Endothelial cell (in vitro differentiated cells): ENCODE data around the gene PCDH12. TPM values are rescaled to one million over a fixed set of nuclear protein-coding genes. Genes with fewer than 3 reads are reported as not detected.
A peak's percentile ranks its signal among the peaks of the same experiment; 100 is the strongest.

ENCODE experiments used
- DNase-seq: peaks from one replicate; pipeline ENCODE4 v3.0.0; 2021; ENCODE audit warnings: low spot score
- H3K27ac Mint-ChIP-seq: one replicate; pipeline ENCODE4 v1.8.0; 2021; ENCODE audit warnings: mixed read lengths, inconsistent platforms; ENCODE audit not compliant: unreplicated experiment
- H3K27me3 Mint-ChIP-seq: one replicate; pipeline ENCODE4 v1.8.0; 2021; ENCODE audit warnings: mild to moderate bottlenecking, moderate library complexity, mixed read lengths, inconsistent platforms; ENCODE audit not compliant: unreplicated experiment
- H3K36me3 Mint-ChIP-seq: one replicate; pipeline ENCODE4 v1.8.0; 2021; ENCODE audit warnings: mild to moderate bottlenecking, low read depth, mixed read lengths, inconsistent platforms; ENCODE audit not compliant: unreplicated experiment
- H3K4me1 Mint-ChIP-seq: one replicate; pipeline ENCODE4 v1.8.0; 2021; ENCODE audit warnings: mild to moderate bottlenecking, mixed read lengths, inconsistent platforms; ENCODE audit not compliant: unreplicated experiment
- H3K4me3 Mint-ChIP-seq: one replicate; pipeline ENCODE4 v1.8.0; 2021; ENCODE audit warnings: mild to moderate bottlenecking, mixed read lengths, inconsistent platforms; ENCODE audit not compliant: unreplicated experiment
- H3K9me3 Mint-ChIP-seq: one replicate; pipeline ENCODE4 v1.8.0; 2021; ENCODE audit warnings: mixed read lengths, inconsistent platforms; ENCODE audit not compliant: unreplicated experiment
- CTCF ChIP-seq: fragments of 200-600 bp; sonication (generic); IDR thresholded peaks from one replicate; pipeline ENCODE4 v1.5.0; 2021; ENCODE audit warnings: antibody characterized with exemption; ENCODE audit not compliant: unreplicated experiment
- total RNA-seq: library from RNA; stranded (reverse); fragmentation: NEBNext Ultra II Directional; extraction: Animal tissue kit (Norgen Biotek cat#: 25700); gene quantifications from one replicate; pipeline ENCODE4 v1.2.1, GENCODE V29; 2021; ENCODE audit not compliant: unreplicated experiment

Gene PCDH12
- total RNA-seq, 1 donor from 2014 or later = 64.0 TPM

GRCh38 chr5:141948812-141949211 is 9.2 kb downstream of the PCDH12 start:
- no peaks in the 10 kb centered on the region for H3K9me3 Mint-ChIP-seq
- no peak for DNase-seq
- TF ChIP-seq CTCF = no peak
- H3K36me3 Mint-ChIP-seq = peaks cover 53% of the 10 kb centered on the region
- H3K27ac Mint-ChIP-seq = peak overlapping the region; percentile 61
- H3K4me1 Mint-ChIP-seq = peaks cover 88% of the 10 kb centered on the region
- peak overlapping the region; percentile 59 for H3K4me3 Mint-ChIP-seq
- H3K27me3 Mint-ChIP-seq = peaks cover 14% of the 10 kb centered on the region

DNA sequence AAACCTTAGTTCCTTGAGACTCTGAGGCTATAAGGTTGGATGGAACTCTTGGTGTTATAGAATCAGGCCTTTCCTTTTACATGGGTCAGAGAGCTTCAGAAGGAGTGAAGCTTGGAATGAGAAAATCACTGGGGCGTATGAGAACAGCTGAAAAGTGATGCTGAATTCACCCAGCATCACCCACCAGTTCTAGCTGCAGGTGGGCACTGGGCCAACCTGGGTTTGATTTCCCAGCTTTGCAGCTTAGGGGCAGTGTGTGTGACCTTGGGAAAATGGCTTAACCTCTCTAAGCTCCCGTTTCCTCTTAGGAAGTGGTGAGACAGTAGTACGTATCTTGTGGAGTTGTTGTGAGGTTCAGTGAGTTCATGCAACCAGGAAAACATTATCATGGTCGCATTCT is 10.7 kb downstream of the PCDH12 start:
- H3K9me3 Mint-ChIP-seq = no peaks in the 10 kb centered on the region
- peak overlapping the region; percentile 72 for H3K27ac Mint-ChIP-seq
- peaks cover 17% of the 10 kb centered on the region for H3K27me3 Mint-ChIP-seq
- peaks cover 49% of the 10 kb centered on the region for H3K36me3 Mint-ChIP-seq
- DNase-seq = no peak
- H3K4me3 Mint-ChIP-seq = peak overlapping the region; percentile 33
- TF ChIP-seq CTCF = no peak
- peaks cover 82% of the 10 kb centered on the region for H3K4me1 Mint-ChIP-seq

DNA sequence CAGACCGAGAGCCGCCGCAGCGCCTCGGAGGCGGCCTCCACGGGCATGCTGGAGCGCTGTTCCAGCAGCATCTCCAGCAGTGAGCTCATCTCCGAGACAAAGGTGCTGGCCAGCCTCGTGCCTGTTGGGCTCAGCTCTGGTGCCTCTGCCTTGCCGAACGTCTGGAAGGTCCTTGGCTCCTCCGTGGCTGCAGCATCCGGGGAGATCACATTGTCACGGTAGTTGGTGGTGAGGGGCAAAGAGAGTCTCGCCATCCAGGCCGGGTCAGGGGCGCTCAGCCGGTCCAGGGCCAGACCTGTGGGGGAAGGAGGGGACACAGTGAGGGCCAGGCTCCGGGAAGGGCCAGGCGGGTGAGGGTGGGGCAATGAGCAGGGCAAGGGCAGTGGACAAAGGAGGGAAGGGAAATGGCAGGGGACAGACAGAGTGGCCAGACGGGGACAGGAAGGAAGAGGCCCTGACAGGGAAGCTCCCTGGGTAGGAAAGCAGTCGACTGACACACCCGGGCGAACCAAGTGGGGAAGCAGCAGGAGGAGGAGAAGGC is 12.4 kb downstream of the PCDH12 start:
- Mint-ChIP-seq H3K27ac (peak overlapping the region; percentile 91), H3K36me3 (peaks cover 48% of the 10 kb centered on the region), H3K4me3 (no peak overlapping the region), H3K27me3 (peaks cover 12% of the 10 kb centered on the region), H3K9me3 (no peaks in the 10 kb centered on the region), H3K4me1 (peaks cover 75% of the 10 kb centered on the region)
- no peak for TF ChIP-seq CTCF
- no peak for DNase-seq

GRCh38 chr5:141944076-141944475 is 13.9 kb downstream of the PCDH12 start:
- Mint-ChIP-seq H3K36me3 (peaks cover 47% of the 10 kb centered on the region), H3K27me3 (peaks cover 9% of the 10 kb centered on the region), H3K9me3 (no peaks in the 10 kb centered on the region), H3K4me3 (peak overlapping the region; percentile 25), H3K4me1 (peaks cover 67% of the 10 kb centered on the region), H3K27ac (no peak overlapping the region)
- TF ChIP-seq CTCF = no peak
- no peak for DNase-seq

GRCh38 chr5:141942185-141942857 is 15.7 kb downstream of the PCDH12 start:
- no peak for DNase-seq
- no peak for TF ChIP-seq CTCF
- no peak overlapping the region for H3K27ac Mint-ChIP-seq
- H3K4me1 Mint-ChIP-seq = peaks cover 56% of the 10 kb centered on the region
- peaks cover 41% of the 10 kb centered on the region for H3K36me3 Mint-ChIP-seq
- H3K27me3 Mint-ChIP-seq = peaks cover 7% of the 10 kb centered on the region
- no peak overlapping the region for H3K4me3 Mint-ChIP-seq
- H3K9me3 Mint-ChIP-seq = no peaks in the 10 kb centered on the region
